EL (cell line): ENCODE results near the gene SPRY1.

Experiments
- DNase-seq: peaks from one replicate; pipeline ENCODE4 v3.0.0-alpha.2; 2016

Gene SPRY1, protein sequence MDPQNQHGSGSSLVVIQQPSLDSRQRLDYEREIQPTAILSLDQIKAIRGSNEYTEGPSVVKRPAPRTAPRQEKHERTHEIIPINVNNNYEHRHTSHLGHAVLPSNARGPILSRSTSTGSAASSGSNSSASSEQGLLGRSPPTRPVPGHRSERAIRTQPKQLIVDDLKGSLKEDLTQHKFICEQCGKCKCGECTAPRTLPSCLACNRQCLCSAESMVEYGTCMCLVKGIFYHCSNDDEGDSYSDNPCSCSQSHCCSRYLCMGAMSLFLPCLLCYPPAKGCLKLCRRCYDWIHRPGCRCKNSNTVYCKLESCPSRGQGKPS

DNA sequence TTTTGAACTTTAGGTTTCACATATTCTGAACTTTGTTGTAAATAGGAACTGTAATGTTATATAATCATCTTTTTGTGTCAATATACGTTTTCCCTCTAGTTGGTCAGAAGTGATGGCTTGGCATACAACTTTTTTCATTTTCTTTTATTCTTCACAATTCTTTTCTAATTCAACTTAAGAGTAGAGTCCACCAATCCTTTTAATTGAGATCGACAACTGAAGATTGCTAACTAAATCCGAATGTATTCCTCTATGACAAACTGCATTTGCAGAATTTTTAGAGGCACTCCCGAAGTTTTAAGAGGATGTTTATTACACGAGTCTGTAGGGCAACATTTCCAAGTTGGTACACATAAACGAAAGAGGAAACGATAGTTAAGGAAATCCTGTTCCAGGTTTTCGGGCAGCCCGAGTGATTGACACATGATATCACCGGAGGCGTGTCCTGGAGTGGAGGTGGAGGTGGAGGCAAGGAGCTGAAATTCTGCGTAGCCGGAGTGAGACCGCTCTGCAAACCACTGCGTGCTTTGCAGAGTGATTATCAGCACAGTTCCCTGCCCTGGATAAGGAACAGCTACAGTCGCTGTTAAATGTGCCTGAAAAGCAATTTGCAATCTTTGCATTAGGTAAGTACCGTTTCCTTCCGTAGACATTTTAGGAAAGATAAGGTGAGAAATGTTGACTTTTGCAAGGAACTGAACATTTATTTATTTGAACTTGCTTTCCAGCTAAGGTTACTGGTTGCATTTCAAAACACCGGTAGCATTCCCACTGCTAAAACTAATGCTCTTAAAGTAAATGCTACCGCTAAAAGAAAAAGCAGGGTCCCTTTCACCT is at the start of gene SPRY1:
TSS of gene SPRY1 (plus strand) at position 489 of the 837 bp plus-strand sequence. CDS start 4,797 bp downstream, outside the sequence.
- peak; percentile 85 for DNase-seq

DNA sequence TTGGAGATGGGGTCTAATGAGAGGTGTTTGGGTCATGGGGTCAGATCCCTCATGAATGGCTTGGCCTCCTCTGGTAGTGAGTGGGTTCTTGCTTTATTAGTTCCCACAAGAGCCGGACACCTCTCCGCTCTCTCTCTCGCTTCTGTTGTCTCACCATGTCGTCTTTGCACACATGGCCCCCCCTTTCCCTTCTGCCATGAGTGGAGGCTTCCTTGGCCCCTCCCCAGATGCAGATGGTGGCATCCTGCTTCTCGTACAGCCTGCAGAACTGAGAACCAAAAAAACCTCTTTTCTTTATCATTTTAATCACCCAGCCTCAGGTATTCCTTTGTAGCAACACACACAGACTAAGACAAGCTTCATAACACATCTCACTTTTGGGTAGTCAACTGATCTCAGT is 49.6 kb upstream of the SPRY1 start:
- DNase-seq = no peak

DNA sequence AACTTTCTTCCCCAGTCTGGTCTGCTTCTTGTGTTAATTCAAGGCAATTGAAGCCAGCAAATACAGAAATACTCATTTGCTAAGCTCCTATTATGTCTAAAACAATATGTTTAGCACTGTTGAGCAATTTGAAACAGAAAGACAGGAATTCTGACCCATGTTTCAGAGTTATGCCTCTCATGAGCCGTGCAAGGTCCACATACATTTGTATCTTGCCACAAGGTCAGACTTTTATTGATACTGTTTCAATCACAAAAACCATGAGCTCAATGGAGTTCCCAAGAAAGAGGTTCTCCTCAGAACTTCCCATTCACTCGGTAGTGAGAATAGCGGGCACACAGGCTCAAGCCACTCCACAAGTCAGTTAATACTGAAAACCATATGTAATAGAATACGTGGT is 47.6 kb upstream of the SPRY1 start:
- no peak for DNase-seq

DNA sequence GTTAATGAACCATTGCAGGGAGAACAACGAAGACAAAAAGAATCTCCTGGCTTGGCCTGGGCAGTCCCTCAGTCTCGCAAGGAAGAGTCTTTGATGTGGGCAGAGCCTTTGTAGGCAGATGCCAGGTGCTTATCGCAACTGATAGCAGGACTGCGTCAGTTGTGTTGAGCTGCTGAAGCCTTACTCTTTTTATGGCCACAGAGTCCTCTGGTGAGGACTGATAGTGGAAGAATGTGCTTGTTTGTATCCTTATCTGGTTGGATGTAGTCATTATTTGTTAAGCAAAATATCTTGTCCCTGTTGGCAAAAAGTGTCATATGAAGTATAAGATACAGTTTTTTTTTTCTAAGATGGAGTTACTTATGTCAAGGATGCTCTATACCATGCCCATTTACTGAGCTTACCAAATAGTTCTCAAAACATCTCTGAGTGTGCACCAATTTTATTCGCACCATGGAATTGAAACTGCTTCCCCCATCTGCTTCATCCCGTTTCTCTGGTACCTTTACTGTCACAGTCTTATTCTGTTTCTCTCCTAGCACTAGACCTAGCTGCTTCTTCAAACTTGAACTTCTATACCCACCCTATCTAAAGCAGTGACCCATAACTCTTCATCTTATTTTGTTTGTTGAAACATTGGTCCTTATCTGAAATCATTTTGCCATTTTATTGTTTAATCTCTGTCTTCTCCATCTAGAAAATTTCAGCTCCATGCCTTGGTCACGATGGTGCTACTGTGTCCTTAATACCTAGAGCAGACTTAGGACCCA is 47.0 kb upstream of the SPRY1 start:
- DNase-seq = no peak

DNA sequence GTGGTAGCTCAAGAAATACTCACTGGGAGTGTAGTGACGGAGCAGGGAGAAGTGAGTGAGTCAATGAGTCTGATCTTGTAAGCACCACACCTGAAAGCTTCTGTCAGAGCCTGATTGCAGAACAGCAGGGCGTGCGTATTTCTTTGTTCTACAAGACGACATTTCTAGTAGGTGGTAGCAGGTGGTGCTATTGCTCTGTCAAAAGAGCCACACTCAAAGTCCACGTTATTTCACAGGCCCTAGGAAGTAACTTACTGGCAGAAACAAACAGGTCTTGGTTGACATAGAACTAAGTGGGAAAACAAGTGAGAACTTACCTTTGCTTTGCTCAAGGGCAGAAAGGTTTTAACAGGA is 46.4 kb upstream of the SPRY1 start:
- DNase-seq = no peak

DNA sequence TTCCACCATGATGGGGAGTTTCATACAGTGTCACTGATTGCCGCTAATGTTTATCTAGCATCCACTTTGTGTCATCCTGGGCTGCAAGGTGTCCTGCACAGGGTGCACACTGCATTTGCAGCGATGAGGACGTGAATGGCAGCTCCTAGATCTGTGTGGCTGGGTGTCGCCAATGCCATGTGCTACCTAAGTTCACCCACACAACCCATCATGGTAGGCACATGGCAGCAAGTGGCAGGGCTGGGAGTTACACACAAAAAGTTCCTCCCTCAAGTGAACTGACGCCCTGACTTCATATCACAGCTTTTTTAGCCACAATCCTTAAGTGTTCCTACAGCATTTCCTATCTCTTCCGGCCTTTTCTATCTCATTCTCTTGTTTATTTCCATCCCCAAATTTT is 45.9 kb upstream of the SPRY1 start:
- DNase-seq = no peak

DNA sequence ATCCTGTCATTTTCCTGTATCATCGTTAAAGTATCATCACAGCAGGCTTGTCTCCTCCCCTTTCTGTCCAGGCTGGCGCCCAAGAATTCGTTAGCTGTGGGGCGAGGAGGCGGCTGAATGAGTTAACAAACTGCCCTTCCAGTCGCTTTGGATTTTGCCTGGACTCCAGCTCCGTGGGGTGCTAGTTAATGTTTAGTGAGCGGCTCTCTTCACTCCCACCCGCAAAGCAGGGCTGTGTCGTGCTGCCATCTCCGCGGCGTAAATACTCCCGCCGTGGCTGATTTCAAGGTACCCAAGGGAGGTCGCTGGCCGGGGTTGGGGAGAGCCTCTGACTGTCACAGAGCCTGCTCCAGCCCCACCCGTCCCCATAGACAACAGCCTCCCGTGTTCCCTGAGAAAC is 44.9 kb upstream of the SPRY1 start:
- no peak for DNase-seq

DNA sequence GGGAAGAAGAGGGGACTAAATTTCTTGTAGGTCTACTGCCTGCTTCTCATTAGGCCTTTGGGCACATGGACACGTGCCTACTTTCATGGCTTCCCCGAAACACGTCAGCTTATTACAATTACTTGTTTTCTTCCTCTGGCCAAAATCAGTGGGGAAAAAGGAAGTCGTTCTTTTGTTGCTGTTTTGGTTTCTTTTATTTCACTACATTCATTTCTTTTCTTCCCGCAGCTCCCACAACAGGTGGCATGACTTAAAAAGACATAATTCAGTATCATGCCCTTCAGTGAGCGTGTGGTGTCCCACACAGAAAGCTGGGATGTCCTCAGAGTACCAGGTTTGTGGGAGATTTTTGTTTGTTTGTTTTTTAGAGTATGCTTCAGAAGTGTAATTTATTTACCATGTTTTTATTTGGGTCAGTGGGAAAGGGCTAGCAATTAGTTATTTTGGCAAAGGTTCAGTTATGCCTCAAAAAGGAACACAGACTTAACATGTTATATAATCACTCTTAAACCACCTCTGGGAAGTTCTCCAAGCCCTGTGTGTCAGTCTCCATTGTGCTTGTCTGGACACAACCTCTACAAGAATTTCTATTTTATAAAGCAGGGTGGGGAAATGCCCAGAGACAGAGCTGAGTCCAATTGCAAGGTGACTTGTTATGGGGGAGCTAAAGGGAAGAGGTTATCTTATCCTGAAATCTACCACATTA is 44.2 kb upstream of the SPRY1 start:
- DNase-seq = no peak

DNA sequence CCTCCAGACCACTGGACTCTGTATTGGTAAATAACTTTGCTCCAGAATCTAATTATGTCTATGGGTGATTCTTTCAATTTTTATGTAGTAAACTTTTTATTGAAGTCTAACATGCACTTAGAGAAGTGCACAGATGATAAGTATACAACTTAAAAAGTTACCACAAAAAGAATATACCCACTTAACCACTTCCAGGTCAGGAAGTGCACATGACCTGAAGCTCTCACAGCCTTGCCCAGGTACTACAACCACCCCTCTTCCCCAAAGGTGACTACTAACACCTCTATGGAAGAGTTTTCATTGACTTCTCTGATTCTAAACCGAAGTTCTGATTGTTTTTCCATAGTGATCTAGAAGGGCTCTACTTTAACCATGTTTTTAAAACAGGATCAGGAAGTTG is 43.6 kb upstream of the SPRY1 start:
- no peak for DNase-seq

DNA sequence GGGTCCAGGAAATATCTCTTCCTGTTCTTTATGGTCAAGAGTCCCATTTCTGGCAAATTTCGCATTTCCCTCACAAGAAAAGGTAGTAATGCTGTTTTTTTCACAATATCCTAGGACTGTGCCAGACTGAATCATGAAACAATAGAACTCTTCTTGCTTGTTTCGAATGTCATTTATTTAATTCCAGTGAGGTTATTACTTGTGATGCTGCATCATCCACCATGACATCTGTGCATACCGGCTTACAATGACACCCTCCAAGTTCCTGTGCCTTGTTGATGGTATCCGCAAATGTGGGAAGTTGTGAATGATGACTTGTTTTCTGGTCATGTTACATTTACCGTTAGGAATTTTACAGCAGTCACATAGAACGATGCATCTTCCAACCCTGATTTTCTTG is 42.9 kb upstream of the SPRY1 start:
- DNase-seq = no peak

DNA sequence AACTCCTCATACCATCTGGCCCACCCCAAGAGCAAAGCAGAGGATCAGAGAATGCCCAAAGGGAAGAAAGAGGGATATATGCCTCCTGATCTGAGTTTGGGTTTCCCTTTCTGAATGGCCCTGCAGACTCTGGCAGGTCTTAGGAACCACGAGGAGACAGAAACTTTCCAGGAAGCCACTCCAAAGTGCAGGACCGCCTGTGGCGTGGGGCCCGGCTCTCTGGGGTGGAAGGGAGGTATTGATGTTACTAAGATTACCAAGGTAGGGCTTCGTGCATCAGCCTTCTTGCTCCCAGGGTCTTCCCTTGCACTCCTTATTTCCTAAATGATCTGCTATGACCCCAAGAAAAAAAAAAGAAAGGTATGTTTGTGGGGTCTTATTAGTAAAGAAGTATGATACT is 41.9 kb upstream of the SPRY1 start:
- no peak for DNase-seq

DNA sequence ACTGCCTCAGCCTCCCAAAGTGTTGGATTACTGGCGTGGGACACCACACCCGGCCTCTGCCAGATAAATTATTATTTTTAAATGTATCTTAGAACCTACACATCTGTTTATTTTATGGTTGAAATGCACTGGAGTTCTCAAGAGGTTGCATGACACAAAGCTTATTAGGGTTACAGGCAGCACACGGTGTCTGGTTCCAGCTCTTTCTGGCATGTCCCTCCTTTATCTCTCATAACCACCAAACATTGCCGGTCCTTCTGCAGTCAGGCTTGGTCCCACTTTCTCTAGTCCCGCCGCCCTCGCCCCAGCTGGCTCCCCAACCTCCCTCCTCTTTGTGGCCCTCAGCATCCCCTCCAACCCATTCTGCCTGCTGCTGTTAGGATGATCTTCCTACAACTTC is 39.7 kb upstream of the SPRY1 start:
- DNase-seq = no peak

DNA sequence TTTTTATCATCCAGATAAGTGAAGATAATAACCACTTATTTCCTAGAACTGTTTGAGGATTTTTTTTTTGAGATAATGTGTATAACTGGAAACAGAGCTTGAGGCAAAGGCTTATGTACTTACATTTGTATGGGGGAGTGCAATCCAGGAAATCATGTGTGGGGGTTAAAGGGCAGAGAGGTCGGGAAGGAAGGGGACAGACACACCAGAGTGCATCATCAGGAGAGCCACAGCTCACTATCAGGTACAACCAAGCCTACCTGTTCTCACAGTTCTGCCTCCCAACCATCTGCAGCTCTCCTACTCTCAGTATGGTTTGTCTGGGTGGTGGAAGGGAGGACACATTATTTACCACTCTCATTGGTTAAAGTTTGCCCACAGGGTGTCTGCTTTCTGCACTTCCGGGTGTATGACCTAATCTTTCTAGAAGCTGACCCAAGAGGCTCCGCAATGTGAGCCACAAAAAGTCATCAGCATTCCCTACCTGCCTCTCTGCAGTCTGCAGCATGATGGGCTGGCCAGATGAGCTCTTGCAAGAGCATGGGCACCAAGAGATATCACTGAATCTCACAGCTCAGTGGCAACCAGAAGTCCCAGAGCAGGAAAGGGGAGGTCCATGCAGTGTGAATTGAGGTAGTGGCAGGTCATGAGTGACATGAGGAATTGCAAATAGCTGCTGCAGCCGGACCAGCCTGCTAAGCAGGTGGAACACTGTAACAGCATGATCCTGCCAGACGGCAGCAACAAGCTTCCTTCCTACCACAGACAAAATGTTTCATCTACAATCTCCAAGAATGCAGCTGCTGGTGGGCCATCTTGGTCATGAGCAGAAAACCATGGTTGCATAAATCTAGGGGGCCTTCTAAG is 36.9 kb upstream of the SPRY1 start:
- no peak for DNase-seq

DNA sequence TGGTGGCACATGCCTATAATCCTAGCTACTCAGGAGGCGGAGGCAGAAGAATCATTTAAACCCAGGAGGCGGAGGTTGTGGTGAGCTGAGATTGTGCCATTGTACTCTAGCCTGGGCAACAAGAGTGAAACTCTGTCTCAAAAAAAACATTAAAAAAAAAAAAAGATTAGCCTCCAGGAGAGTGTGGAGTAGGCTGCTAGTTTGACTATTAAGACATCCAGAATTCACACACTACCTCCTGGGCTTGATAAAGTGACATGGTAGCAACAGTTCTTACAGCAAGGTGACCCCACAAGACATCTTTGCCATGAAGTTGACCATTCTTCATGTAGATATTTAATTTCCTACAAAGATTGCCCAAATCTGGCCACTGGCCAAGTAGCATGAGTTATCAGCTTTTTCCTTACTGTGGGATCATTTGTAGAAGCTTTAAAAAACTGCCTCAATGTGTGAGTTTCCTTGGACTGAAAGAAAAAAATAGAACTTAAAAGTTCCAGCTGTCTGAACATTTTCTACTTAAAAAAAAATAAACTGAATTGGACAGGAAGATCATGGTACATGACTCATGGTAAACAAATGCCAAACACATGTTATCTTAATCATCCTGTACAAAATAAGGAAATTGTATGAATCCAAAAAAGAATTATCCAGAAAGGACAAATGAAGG is 35.3 kb upstream of the SPRY1 start:
- peak; percentile 69 for DNase-seq

DNA sequence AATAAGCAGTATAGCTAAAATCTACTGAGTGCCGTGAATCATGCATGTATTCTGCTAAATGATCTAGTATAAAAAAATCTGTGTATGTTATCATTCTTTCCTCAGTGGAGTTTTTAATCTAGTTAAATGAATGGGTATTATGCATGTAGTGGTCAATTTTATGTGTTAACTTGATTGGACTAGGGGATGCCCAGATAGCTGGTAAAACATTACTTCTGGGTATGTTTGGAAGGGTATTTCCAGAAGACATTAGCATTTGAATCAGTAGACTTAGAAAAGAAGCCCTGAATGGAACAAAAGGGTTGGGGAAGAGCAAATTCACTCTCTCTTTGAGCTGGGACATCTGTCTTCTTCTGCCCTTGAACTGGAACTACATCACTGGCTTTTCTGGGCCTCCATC is 34.5 kb upstream of the SPRY1 start:
- no peak for DNase-seq

DNA sequence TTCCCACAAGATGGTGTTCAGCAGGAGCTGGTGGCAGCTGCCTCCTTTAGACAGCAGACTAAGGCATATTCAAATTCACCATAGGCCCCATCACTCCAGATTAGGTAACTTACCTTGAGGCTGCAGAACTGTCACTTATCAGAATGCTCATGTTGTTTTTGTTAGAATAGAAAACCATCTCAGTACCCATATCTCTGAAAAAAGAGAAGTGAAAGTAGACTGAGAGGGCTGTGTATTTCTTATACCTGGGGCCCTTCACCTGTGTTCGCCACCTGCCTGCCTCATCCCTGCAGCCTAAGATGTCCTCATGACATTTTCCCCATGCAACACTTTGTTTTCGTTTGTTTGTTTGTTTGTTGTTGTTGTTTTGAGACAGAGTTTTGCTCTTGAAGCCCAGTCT is 32.9 kb upstream of the SPRY1 start:
- DNase-seq = no peak

DNA sequence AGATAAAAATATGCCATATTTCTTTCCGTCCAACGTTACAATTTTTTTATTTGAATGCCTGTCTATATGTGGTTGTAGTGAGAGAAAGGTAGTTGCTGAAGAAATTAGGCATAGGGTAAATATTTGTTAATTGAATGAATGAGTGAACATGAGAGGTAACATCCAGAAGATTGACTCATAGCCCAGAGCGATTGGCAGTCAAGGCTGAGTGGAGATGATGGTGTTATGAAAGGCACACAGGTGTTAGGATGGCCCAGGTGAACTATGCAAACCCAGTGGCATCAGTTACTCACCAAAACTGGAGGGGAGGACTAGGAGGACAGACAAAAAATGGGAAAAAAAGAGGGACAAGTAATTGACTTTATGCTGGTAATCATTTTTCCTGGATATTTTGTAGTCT is 31.7 kb upstream of the SPRY1 start:
- no peak for DNase-seq

DNA sequence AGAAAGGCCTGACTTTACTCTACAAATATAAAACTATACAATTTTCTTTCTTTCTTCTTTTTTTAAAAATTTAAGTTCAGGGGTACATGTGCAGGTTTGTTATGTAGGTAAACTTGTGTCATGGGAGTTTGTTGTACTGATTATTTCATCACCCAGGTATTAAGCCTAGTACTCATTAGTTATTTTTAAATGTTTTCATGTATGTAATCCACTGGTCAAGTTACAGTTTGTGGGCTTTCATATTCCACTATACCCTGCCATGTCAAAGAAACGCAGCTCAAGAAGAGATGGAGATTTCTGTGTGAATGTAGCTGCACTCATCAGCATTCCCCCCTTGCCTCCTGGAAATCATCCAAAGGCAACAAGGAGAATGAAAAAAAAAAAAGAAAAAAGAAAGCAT is 31.2 kb upstream of the SPRY1 start:
- DNase-seq = no peak

DNA sequence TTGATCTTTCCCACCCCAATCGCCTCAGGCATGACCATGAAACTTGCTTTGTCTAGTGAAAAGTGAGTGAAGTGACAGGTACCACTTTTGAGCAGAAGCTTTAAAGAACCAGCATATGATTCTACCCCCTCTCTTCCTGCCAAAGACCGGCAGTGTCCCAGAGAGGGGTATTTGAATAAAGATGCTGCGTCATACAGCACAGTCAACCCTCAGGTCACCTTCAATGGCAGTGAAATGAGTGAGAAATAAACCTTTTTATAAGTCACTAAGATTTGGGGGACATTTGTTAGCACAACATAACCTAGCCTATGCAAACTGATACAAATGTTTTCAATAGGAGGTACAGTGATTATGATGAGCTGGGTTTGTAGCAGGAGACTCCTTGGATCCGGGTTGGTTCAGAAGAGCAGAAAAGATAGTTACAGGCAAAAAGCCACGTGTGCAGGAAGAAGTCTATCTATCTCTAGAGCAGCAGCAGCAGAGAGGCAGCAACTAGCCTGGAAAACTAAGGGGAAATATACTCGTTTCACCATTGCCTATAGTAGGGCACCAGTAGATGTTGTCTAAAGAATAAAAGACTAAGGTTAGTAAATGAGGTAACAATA is 30.3 kb upstream of the SPRY1 start:
- no peak for DNase-seq

DNA sequence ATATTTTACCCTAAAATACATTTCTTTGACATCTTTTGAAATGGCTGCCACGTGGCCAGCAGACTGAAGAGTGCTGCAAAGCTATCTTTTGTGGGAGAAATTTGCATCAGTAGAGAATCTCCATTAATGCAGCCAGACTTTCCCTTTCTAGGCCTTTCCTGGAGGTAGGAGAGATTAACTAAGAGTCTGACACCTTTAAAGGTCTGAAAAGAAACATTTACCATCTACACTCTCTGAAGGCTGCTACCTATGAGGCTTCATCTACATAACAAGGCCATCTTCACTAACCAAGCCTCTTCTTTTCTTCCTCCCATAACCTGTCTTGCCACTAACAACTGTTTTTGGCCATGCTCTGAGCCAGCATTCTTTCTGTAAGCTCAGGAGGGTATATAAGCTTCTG is 17.8 kb upstream of the SPRY1 start:
- DNase-seq = no peak

DNA sequence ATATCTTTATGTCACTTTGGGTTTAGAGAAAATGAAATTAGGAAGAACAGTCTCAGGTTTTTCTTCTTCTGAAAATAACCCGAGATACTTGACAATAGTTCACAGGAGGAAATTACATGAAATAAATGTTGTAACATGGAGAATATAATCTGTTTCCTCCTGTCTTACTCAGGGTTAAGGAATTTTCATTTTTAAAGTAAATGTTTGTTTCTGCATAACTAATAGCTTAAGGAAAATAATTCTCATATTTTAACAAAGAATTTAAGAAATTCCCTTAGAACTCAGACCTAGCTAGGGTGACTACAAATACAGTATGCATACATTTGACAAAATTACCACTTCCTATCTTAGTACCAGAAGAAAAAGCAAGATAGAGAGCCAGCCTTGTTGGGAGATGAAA is 17.2 kb upstream of the SPRY1 start:
- DNase-seq = no peak
